ENCODE data around the gene SKIC8. TPM values are rescaled to one million over a fixed set of nuclear protein-coding genes. Genes with fewer than 3 reads are reported as not detected.
A peak's percentile ranks its signal among the peaks of the same experiment; 100 is the strongest.

Gene SKIC8
- total RNA-seq, 1 experiment from 2014 or later, result 56.2 TPM

GRCh38 chr15:78311292-78311691 lies 11.9 kb upstream of the SKIC8 start:
- Mint-ChIP-seq H3K27ac (ENCODE audit: low read depth, unreplicated experiment) (no peak overlapping the region), H3K27me3 (ENCODE audit: insufficient read depth, unreplicated experiment) (no peaks in the 10 kb centered on the region), H3K36me3 (ENCODE audit: insufficient read depth, unreplicated experiment) (no peaks in the 10 kb centered on the region), H3K4me3 (ENCODE audit: unreplicated experiment) (no peak overlapping the region), H3K9me3 (ENCODE audit: unreplicated experiment) (no peaks in the 10 kb centered on the region), H3K4me1 (ENCODE audit: insufficient read depth, unreplicated experiment) (no peaks in the 10 kb centered on the region)
- no TSS peak for BruUV-seq (replicated peaks)
- POLR2A ChIA-PET, result interaction anchor here (1.1 to 2.5 kb wide), 2 partner anchors 12 to 107 kb away, joined by 3 to 10 read pairs; partner anchors contain the start of gene SKIC8
- no peak for DNase-seq (ENCODE audit: unreplicated experiment)
- intact Hi-C loops (cut with micrococcal nuclease), result no loop called here
- no peak for TF ChIP-seq CTCF (IDR thresholded peaks at IDR 0.05; ENCODE audit: unreplicated experiment)
- CTCF ChIA-PET, result interaction anchor here (0.6 to 13.1 kb wide), 4 partner anchors 71 to 441 kb away, joined by 3 to 222 read pairs (median 4); no protein-coding TSS in a partner anchor

- ChIA-PET POLR2A (no interaction called here), CTCF (interaction anchor here (0.6 to 13.1 kb wide), 31 partner anchors 9 to 1899 kb away, joined by 3 to 222 read pairs (median 4); partner anchors contain the start of gene SKIC8)
- Mint-ChIP-seq H3K4me1 (ENCODE audit: insufficient read depth, unreplicated experiment) (no peaks in the 10 kb centered on the region), H3K36me3 (ENCODE audit: insufficient read depth, unreplicated experiment) (no peaks in the 10 kb centered on the region), H3K9me3 (ENCODE audit: unreplicated experiment) (no peaks in the 10 kb centered on the region), H3K27me3 (ENCODE audit: insufficient read depth, unreplicated experiment) (no peaks in the 10 kb centered on the region), H3K4me3 (ENCODE audit: unreplicated experiment) (no peak overlapping the region), H3K27ac (ENCODE audit: low read depth, unreplicated experiment) (no peak overlapping the region)
- TF ChIP-seq CTCF (IDR thresholded peaks at IDR 0.05; ENCODE audit: unreplicated experiment), result peak; percentile 90
- peak; percentile 68 for DNase-seq (ENCODE audit: unreplicated experiment)
- intact Hi-C loops (cut with micrococcal nuclease), result loop anchor here (1.0 to 5.0 kb wide), 5 partner anchors 107 to 399 kb away; partner anchors contain the start of gene IREB2
- BruUV-seq (replicated peaks), result no TSS peak
These were observed 9.1 kb upstream of the SKIC8 start for GRCh38 chr15:78308422-78309032.

- no TSS peak for BruUV-seq (replicated peaks)
- no peak overlapping the region for H3K4me3 Mint-ChIP-seq (ENCODE audit: unreplicated experiment)
- no peak overlapping the region for H3K27ac Mint-ChIP-seq (ENCODE audit: low read depth, unreplicated experiment)
- POLR2A ChIA-PET, result no interaction called here
- intact Hi-C loops (cut with micrococcal nuclease), result loop anchor here (1.0 to 5.0 kb wide), 5 partner anchors 107 to 399 kb away; partner anchors contain the start of gene IREB2
- no peaks in the 10 kb centered on the region for H3K36me3 Mint-ChIP-seq (ENCODE audit: insufficient read depth, unreplicated experiment)
- H3K4me1 Mint-ChIP-seq (ENCODE audit: insufficient read depth, unreplicated experiment), result no peaks in the 10 kb centered on the region
- DNase-seq (ENCODE audit: unreplicated experiment), result no peak
- H3K27me3 Mint-ChIP-seq (ENCODE audit: insufficient read depth, unreplicated experiment), result no peaks in the 10 kb centered on the region
- CTCF ChIA-PET, result interaction anchor here (0.6 to 13.1 kb wide), 20 partner anchors 9 to 1900 kb away, joined by 3 to 222 read pairs (median 4); partner anchors contain the start of genes IREB2 and SKIC8
- TF ChIP-seq CTCF (IDR thresholded peaks at IDR 0.05; ENCODE audit: unreplicated experiment), result no peak
- H3K9me3 Mint-ChIP-seq (ENCODE audit: unreplicated experiment), result no peaks in the 10 kb centered on the region
These were observed 8.6 kb upstream of the SKIC8 start for GRCh38 chr15:78307976-78308375.

GRCh38 chr15:78306176-78306774 lies 6.9 kb upstream of the SKIC8 start:
- no TSS peak for BruUV-seq (replicated peaks)
- intact Hi-C loops (cut with micrococcal nuclease), result loop anchor here (5.0 kb wide), 2 partner anchors 131 to 401 kb away; partner anchors contain the start of gene IREB2
- H3K27me3 Mint-ChIP-seq (ENCODE audit: insufficient read depth, unreplicated experiment), result no peaks in the 10 kb centered on the region
- ChIA-PET POLR2A (no interaction called here), CTCF (interaction anchor here (0.6 to 13.1 kb wide), 5 partner anchors 39 to 132 kb away, joined by 3 to 222 read pairs (median 6); partner anchors contain the start of gene IREB2)
- no peak for TF ChIP-seq CTCF (IDR thresholded peaks at IDR 0.05; ENCODE audit: unreplicated experiment)
- H3K27ac Mint-ChIP-seq (ENCODE audit: low read depth, unreplicated experiment), result no peak overlapping the region
- H3K9me3 Mint-ChIP-seq (ENCODE audit: unreplicated experiment), result no peaks in the 10 kb centered on the region
- no peak for DNase-seq (ENCODE audit: unreplicated experiment)
- no peaks in the 10 kb centered on the region for H3K4me1 Mint-ChIP-seq (ENCODE audit: insufficient read depth, unreplicated experiment)
- H3K4me3 Mint-ChIP-seq (ENCODE audit: unreplicated experiment), result no peak overlapping the region
- H3K36me3 Mint-ChIP-seq (ENCODE audit: insufficient read depth, unreplicated experiment), result no peaks in the 10 kb centered on the region

Measured in MCF 10A (cell line).